Amniotic stem cell (primary cell): Measurements from ENCODE around the gene CCN5.
"Not testable (repeated sequence)": the region's sequence is repeated elsewhere in the genome, so short reads cannot be mapped to it uniquely, and the experiment has no call there.

ENCODE experiments used
- DNase-seq: peaks from one replicate; lab custom pipeline; 2025; lab: John Stamatoyannopoulos, UW

Gene CCN5

DNA sequence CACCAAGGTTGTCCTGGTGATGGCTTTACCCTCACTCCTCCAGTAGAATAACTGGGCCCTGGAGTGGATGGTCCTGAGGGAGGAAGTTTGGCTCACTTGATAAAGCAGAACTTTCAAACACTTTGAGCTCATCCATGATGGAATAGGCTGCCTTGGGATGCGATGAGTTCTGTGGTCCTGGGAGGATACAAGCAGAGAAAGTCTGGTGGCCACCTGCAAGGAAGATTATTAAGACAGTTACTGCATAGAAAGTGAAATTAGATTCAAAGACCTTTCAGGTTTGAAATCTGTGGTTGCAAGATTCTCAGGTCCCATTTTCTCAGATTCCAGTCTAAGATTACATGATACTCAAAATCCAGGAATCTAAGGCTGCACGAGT lies 19.9 kb upstream of the CCN5 start:
- no peak for DNase-seq

- DNase-seq: no peak
Measured at GRCh38 chr20:44695674-44696300, 19.4 kb upstream of the CCN5 start.

- no peak for DNase-seq
Measured at GRCh38 chr20:44696315-44696714, 18.9 kb upstream of the CCN5 start.

GRCh38 chr20:44697041-44697440 lies 18.1 kb upstream of the CCN5 start:
- not testable (repeated sequence) for DNase-seq

GRCh38 chr20:44698351-44698750 lies 16.8 kb upstream of the CCN5 start:
- no peak for DNase-seq

GRCh38 chr20:44700306-44700705 lies 14.9 kb upstream of the CCN5 start:
- no peak for DNase-seq

DNA sequence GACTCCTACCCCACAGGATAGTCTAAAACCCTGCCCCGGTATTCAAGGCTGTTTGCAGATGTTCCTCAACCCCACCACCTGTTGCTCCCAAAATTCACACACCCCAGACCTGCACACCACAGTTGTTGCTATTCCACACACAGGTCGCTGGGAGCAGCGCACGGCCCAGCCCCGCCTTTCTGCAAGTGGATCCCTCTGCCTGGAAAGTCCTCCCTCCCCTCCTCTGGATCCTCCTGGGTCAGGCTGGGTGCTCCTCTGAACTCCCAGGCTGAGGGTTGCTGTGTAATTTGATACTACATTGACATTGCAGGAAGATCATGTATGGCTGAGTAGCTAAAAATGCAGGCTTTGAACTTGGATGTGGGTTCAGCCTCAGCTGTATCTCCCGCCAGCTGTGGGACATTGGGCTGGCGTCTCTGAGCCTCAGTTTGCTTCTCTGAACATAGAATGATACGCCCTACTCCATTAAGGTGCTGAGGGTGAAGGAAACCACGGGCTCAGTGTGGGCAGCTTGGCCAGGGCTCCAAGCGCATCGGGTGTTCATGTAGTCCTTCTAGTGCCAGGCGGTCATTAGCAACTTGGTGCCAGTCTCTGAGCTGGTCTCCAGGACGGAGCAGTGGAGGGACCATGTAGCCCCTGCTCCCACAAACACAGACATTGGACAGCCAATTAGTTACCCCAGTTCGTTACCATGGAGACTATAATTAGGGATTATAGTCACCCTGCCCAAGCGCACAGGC lies 13.9 kb upstream of the CCN5 start:
- DNase-seq: no peak

GRCh38 chr20:44701858-44702256 lies 13.3 kb upstream of the CCN5 start:
- DNase-seq: no peak

- no peak for DNase-seq
Measured at GRCh38 chr20:44702776-44703175, 12.4 kb upstream of the CCN5 start.

GRCh38 chr20:44703183-44703925 lies 11.8 kb upstream of the CCN5 start:
- DNase-seq: no peak

DNA sequence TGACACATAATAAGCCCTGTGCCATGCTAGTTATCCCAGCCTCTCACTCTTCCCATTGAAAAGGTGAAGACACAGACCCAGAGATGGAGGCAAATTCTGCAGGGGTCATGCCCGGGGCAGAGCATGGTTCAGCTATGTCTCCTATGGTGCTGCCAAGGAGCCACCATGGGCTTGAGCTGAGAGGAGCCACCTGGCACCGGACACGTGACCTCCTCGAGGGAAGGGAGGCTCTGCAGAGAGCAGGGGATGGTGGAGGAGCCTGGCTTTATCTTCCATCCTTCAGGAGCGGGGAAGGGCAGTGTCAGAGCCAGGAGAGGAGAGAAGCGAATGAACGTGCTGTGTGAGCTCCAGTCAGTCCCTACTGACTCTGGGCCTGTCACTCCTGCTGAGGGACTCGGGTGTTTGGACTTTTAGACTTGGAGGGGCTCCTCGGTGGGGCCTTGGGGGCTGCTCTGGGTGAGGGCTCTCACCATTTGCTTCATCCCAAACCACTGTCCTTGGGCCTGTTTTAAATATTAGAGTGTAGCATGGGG lies 11.1 kb upstream of the CCN5 start:
- no peak for DNase-seq

DNA sequence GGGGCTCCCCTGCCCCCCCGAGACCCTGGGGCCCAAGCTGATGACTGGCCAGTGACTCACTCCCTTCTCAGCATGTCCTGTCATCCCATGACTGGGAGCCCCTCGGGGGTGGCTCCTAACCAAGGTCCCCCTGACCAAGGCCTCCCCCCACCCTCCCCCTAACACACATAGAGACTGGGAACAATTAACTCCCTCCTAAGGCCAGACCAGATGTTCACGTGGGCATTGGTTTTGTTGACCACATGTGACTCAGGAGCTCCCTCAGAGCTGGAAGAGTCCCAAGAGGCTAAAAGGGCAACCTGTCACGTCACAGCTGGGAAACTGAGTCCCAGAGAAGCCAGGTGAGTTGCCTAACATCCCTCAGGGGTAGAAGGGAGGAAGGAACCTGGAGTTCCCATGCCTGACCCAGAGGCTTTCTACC lies 10.6 kb upstream of the CCN5 start:
- no peak for DNase-seq

DNA sequence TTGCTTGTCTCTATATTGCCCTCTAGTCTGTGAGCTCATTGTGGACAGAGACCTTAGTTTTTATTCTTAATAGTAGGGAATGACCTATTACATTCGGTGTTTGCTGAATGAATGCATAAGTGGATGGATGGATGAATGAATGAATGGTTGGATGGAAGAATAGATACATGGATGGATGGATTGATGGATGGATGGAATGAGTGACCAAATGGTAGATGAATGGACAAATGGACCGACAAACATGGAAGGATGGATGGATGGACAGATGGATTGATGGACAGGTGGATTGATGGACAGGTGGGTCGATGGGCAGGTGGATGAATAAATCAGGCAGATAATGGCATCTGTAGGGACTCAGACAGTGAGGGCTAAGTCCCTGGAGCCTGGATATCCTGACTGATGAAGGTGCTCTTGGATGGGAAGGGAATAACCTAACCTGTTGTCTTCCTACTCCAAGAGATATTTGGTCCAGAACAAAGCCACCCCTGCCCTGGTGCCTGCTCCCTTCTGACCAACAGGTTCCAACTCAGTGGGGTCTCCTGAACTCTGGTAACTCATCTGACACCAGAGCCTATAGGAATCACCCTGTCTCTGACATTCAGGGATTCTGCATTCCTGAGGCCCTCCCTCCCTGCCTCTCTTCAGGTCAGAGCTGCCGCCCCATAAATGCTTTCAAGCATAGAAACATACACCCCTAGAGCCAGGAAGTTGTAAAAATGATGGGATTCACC lies 9.6 kb upstream of the CCN5 start:
- no peak for DNase-seq

- DNase-seq: no peak
Measured at GRCh38 chr20:44706301-44707017, 8.7 kb upstream of the CCN5 start.

- DNase-seq: no peak
Measured at GRCh38 chr20:44707018-44707579, 8.1 kb upstream of the CCN5 start.

GRCh38 chr20:44709380-44709779 lies 5.8 kb upstream of the CCN5 start:
- DNase-seq: no peak

DNA sequence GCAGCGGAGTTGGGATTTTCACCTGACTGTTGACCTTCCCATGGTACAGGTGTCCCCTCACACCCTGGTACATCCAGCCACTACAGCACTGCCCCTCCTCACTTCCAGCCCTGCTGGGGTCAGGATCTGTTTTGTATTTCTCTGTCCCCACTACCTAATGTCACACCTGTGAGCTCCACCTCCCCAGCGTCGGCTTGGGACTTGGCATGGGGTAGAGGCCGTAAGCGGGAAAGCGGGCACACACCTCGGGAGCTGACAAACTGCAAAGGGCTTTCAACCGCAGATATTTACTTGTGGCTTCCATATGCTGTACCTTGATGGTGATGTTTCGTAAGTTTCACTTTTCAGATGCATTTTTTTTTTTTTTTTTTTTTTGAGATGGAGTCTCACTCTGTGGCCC lies 5.4 kb upstream of the CCN5 start:
- no peak for DNase-seq

- no peak for DNase-seq
Measured at GRCh38 chr20:44711237-44711636, 3.9 kb upstream of the CCN5 start.

DNA sequence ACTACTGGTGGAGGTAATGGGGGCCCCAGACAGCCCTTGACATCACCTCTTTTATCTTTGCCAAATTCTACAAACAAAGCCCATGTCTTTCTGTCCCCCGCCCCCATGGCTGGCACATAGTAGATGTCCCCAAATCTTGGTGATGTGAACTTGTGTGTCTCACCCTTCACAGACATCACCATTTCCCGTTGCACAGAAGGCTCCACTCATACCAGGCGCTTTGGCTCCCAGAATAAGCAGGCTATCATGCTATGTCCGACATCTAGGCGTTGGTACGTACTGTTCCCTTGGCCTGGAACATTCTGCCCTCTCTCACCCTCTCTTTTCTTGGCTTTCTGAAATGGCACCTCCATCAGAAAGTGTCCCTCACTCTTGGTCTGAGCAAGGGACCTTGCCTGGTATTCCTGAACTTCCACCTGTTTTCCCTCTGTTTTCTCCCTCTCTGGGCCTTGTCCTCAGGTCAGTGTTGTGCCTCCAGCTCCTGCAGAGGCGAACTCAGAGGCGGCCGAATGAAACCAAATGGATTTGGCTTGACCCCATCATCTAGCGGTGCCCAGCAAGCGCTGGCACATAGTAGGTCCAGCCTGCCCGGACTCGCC lies 968 bp upstream of the CCN5 start:
- DNase-seq: no peak

DNA sequence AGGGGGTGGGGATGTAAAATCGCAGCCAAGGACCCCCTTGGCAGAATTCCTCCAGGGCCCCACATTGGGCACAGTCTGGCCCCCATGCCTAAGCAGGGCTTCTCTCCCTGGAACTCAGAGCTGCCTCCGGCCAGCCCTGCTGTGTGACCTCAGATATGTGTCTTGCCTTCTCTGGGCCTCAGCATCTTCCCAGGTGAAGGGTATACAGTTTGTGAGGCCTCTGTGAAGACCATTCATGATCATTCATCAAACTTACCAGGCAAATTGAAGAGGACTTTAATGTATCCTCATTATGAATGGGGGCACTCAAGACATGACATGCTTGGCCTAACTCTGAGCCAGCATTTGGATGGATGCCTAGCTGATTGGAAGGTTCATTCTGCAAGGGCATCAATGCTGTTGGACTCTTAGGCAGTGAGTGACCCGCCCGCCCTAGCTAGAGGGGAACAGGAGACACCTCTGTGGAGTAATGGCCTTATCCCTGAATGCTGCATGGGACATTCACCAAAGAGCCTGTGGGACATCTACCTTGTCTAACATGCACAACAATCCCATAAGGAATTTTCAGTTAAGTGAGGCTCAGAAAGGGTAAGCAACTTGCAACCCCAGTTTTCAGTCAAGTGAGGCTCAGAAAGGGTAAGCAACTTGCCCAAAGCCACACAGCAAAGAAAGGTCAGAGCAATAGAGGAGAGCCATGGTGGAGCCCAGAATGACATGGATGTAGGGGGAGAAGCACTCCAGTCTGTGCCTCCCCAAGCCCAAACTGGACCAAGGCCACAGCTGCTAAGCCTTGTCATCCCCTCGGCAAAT lies 535 bp downstream of the CCN5 start:
- no peak for DNase-seq
